Measurements from ENCODE around the gene CAVIN4.

DNA sequence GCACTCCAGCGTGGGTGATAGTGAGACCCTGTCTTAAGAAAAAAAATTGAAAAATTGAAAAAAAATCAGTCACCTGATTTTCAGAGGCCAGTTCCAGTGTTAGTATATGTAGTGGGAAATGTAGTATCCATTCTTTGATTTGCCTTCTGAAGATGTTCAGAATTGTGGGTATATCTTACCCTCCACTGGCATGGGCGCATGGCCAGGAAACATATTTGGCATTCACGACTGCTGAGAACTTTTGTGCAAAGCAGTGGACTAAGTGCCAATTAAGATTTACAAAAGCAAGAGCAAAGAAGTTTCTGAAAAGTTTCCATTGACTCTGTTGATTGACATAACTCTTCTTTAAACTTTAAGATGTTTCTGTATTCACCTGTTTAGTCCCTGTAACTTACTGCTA lies 2.4 kb downstream of the CAVIN4 start:
- TF ChIP-seq CTCF (IDR thresholded peaks at IDR 0.05; ENCODE audit: poor library complexity, severe bottlenecking) (no peak), MXI1 (conservative IDR thresholded peaks at IDR 0.05; ENCODE audit: poor library complexity, severe bottlenecking) (no peak), REST (IDR thresholded peaks at IDR 0.05; ENCODE audit: borderline replicate concordance) (no peak), TAF1 (IDR thresholded peaks at IDR 0.05; ENCODE audit: low read depth) (no peak), EZH2 (IDR thresholded peaks at IDR 0.05; ENCODE audit: borderline replicate concordance, insufficient read depth, low read length, poor library complexity, severe bottlenecking) (no peak), EP300 (conservative IDR thresholded peaks at IDR 0.05; ENCODE audit: poor library complexity, severe bottlenecking) (no peak), POLR2AphosphoS5 (IDR thresholded peaks at IDR 0.05) (no peak), SMC3 (conservative IDR thresholded peaks at IDR 0.05; ENCODE audit: poor library complexity) (no peak), RAD21 (conservative IDR thresholded peaks at IDR 0.05) (no peak)

Data from neural cell (in vitro differentiated cells).